HK-2 (cell line): Measurements from ENCODE around the gene DPY19L1.
"Not testable (repeated sequence)": the region's sequence is repeated elsewhere in the genome, so short reads cannot be mapped to it uniquely, and the experiment has no call there.

Experiments used
- DNase-seq: peaks from one replicate; pipeline ENCODE4 v3.0.0-alpha.2; 2018; ENCODE audit not compliant: unreplicated experiment

The DPY19L1 gene

DNA sequence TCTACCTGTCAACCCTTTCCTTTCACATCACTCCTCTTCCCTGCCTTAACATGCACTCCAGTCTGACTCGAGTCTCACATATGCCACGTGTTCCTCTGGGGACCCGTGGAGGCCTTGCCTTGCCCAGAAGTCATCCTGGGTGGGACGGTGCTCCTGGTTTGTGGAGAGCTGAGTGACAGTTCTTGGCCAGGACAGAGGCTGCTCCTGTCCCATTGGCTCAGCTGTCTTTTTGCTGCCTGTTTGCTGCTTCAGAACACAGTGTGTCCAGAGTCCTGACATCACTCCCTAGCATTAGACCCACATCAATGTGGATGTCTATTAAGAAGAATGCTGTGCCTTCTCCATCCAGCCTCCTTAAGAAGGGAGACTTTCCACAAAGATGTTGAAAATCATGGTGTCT lies 116.8 kb downstream of the DPY19L1 start:
- not testable (repeated sequence) for DNase-seq

DNA sequence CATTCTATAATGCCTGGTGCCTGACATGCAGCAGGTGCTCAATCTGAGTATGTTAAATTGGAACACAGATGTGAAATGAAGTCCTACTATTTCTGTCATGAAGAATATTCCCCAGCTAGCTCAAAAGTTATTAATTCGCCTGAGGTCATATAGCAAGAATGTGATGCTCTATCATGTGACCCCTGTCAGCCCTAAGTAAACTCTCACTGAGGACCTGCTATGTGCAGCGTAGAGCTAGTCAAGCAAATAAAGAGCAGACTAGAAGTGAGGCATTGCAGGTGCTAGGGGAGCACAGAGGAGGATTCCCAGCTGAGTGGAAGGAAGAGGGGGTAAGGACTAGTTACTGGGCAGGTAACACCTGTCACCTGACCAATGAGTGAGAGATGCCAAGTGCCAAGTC lies 118.2 kb downstream of the DPY19L1 start:
- DNase-seq, result not testable (repeated sequence)

- not testable (repeated sequence) for DNase-seq
Observed at GRCh38 chr7:34918198-34918861, 119.0 kb downstream of the DPY19L1 start.

- not testable (repeated sequence) for DNase-seq
Observed at GRCh38 chr7:34917515-34917914, 119.8 kb downstream of the DPY19L1 start.

GRCh38 chr7:34916267-34916666 lies 121.0 kb downstream of the DPY19L1 start:
- no peak for DNase-seq

GRCh38 chr7:34912236-34912635 lies 125.0 kb downstream of the DPY19L1 start:
- no peak for DNase-seq

- not testable (repeated sequence) for DNase-seq
Observed at GRCh38 chr7:34906266-34906850, 130.9 kb downstream of the DPY19L1 start.

DNA sequence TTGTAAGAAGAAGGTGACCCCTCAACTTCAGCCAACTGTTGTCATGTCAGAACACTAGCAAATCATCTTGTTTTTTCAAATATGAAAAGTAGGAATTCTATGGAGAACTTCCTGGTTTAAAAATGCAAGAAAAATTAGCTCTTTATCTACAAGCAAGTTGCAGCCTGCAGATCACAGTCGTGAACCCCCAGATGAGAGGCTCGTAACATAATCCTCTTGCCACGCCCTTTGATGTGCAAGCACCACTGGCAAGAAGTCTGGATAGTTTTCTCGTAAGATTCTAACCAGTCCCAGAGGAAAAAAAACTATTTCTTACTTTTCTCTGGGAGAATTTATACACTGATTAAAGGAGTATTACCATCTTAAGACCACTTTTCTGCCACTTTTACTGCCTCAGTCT lies 132.3 kb downstream of the DPY19L1 start:
- no peak for DNase-seq

- DNase-seq, result not testable (repeated sequence)
Observed at GRCh38 chr7:34903921-34904320, 133.4 kb downstream of the DPY19L1 start.

- DNase-seq, result no peak
Observed at GRCh38 chr7:34902182-34902581, 135.1 kb downstream of the DPY19L1 start.

DNA sequence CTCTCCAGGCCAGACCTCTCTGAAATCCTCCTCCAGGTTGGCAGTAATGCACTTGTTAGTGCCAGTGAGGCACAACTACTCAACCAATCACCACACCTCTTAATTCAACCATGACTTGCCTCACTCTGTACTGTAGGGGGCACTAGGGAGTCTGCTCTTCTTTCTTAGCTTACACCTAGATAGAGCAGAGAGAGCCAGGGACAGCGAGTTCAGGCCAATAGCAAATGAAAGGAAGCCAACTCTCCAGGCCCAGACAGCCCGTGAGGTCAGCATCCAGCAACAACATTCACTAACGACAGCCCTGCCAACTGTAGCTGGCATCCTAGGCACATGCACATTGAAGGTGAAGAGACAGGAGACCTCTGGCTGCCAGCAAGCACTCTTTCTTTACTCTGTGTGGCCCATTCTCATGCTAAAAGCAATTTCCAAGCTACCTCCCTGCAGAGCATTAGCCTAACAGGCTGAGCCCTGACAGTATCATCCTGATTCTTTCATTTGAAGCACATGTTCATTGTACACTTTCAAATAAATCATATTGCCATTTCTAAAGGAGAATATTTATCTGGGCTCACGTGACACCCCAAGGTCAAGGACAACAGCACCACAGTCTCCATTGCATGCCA lies 136.3 kb downstream of the DPY19L1 start:
- DNase-seq, result no peak

- DNase-seq, result no peak
Observed at GRCh38 chr7:34895202-34895601, 142.1 kb downstream of the DPY19L1 start.

- DNase-seq, result no peak
Observed at GRCh38 chr7:34889951-34890350, 147.3 kb downstream of the DPY19L1 start.

GRCh38 chr7:34886856-34887255 lies 150.4 kb downstream of the DPY19L1 start:
- no peak for DNase-seq

DNA sequence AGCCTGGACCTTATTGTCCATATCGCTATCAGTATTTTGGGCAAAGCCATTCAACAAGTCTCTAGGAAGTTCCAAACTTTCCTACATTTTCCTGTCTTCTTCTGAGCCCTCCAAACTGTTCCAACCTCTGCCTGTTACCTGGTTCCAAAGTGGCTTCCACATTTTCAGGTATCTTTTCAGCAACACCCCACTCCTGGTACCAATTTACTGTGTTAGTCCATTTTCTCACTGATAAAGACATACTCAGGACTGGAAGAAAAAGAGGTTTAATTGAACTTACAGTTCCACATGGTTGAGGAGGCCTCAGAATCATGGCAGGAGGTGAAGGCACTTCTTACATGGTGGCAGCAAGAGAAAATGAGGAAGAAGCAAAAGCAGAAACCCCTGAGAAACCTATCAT lies 153.4 kb downstream of the DPY19L1 start:
- not testable (repeated sequence) for DNase-seq

DNA sequence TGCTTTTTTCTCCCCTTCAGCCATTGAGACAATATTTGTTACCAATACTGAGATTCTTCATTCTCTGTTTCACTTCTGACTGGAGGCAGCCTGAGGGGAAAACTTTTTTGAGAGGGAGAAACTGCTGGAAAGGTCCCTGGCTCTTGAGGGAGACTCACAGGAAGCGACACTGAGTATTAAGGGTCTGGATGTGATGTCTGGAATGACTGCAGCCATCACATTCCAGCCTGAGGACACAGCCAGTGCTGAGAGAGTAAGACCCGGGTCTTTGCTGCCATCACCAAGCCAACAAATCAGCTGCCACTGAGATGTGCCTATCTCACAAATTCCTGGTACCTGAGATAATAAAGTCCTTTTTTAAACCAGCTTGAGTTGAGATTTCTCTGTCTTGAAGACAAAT lies 157.4 kb downstream of the DPY19L1 start:
- DNase-seq, result no peak

DNA sequence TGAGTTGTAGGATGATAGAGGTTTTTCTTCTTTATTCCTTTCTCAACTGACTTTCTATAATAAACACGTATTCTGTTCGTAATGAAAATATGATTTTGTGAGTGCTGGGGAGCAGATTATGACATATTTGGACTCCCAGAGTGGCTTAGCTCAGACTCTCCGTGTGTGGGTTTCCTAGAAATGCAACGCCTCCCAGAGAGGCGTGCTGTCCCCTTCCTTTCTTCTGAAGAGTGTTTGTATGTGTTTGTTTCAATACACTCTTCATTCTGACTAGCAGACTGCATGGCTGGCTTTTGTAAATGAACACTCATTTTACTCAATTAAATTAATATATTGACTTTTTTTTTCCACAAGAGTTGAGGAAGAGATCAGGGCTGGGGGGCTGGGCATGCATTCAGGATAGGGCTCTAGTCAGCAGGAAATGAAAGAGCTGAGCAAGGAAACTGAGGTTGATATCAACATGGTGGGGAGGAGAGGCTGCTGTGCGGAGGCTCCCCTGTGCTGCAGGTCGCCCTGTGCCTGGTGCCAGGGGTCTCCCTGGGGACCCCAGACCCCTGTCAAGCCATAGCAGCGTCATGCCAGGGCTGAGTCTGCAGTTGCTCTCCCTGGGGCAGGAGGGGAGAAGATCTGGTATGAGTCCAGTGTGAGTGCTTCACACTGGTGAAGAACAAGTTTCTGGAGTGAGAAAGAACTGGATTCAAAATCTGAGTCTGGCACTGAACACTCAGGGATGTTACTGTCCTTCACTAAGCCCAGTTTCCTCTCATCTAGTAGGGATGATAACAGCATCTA lies 158.1 kb downstream of the DPY19L1 start:
- DNase-seq, result not testable (repeated sequence)
